ENCODE data around the gene USP28.

DNA sequence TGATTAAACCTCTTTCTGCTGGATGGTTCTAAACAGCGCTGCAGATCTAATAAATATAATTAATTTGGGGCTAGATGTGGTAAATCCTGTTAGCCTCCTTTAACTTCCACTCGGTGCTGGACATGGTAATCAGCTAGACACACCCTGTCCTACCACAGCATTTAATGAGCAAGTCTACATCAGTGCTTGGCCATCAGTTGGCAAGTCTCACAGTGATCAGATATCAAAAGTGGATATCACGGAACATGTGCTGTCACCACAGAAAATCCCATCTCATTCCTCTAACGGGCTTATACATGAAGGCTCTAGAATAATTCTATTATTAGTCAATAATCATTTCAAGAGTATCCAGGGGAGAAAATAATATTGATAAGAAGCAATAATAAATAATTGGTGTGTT lies 5.6 kb upstream of the USP28 start:
- TF ChIP-seq POLR2A (IDR thresholded peaks at IDR 0.05), result no peak
- TF ChIP-seq CTCF (IDR thresholded peaks at IDR 0.05), result no peak
